ENCODE measurements around the gene CENPI.

- TF ChIP-seq CTCF (conservative IDR thresholded peaks at IDR 0.05) = no peak
- no peak for TF ChIP-seq ZFX (IDR thresholded peaks at IDR 0.05)
Measured at GRCh38 chrX:101079736-101080270, 18.2 kb upstream of the CENPI start.
